Retinal pigment epithelial cell (primary cell): ENCODE data around the gene KIF3B.
"Not testable (repeated sequence)": the region's sequence is repeated elsewhere in the genome, so short reads cannot be mapped to it uniquely, and the experiment has no call there.

Experiments
- DNase-seq: peaks from one replicate; pipeline ENCODE4 v3.0.0-alpha.2; 2010; ENCODE audit warnings: low read depth
- H3K4me3 ChIP-seq: 2 replicates; pipeline ENCODE4 v1.5.1; 2011; ENCODE audit warnings: mild to moderate bottlenecking, low read length, control low read depth, moderate library complexity
- TF ChIP-seq, protein P1 (sequence below): conservative IDR thresholded peaks from 2 replicates; pipeline ENCODE4 v1.5.1; 2011; ENCODE audit warnings: low read depth, low read length, control low read depth, inconsistent platforms

KIF3B gene

DNA sequence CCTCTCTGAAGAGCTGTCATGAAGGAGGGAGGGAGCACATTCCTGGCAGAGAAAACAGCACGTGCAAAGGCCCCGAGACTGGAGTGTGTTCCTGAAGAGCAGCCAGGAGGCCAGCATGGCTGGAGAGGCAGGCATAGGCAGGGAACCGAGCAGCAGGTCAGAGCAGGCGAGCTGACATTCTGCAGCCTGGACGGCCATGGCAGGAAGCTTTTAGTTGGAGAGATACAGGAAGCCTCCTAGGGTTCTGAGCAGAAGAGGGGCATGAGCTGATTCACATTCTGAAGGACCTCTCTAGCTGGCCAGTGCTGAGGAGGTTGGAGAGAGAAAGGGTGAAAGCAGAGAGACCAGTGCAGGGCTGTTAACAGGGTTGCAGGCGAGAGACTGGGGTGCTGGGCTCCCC is 40.0 kb upstream of the KIF3B start:
- H3K4me3 ChIP-seq, result no peak overlapping the region
- TF ChIP-seq, protein P1, sequence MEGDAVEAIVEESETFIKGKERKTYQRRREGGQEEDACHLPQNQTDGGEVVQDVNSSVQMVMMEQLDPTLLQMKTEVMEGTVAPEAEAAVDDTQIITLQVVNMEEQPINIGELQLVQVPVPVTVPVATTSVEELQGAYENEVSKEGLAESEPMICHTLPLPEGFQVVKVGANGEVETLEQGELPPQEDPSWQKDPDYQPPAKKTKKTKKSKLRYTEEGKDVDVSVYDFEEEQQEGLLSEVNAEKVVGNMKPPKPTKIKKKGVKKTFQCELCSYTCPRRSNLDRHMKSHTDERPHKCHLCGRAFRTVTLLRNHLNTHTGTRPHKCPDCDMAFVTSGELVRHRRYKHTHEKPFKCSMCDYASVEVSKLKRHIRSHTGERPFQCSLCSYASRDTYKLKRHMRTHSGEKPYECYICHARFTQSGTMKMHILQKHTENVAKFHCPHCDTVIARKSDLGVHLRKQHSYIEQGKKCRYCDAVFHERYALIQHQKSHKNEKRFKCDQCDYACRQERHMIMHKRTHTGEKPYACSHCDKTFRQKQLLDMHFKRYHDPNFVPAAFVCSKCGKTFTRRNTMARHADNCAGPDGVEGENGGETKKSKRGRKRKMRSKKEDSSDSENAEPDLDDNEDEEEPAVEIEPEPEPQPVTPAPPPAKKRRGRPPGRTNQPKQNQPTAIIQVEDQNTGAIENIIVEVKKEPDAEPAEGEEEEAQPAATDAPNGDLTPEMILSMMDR, result no peak
- DNase-seq, result no peak

DNA sequence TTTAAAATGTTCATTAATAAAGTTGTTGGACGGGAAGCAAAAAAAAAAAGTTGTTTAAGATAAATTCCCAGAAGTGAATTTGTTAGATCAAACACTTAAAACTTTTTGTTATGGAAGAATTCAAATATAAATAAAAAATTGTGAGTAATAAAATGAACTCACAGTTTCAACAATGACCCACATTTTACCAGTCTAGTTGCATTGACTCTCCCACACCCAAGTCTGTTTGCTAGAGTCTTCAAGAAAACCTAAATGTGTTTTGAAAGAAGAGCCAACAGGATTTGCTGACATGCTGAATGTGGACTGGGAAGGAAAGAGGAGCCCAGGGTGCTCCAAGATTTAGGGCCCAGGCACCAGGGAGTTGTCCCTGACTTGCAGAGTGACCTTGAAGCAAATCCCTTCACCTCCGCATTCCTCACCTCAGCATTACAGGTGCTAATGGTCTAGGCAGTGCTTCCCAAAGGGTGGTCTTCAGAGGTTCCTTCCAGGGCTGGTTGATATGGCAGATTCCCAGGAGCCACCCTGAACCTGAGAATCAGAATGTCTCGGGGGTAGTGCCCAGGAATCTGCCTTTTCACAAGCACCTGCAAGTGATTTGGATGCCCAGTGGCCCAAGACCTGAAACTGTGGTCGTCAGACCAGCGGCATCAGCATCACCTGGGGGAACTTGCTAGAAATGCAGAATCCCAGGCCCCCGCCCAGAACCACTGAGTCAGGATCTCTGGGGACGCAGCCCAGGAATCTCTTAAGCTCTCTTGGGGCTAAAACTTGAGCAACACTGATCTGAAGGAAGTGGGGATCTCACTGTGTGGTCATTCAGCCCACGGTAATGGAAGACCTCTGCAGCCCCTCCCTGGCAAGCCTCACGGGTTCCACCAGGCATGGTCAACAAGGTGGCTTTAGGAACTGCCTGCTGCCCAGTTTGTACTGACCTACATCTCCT is 38.7 kb upstream of the KIF3B start:
- TF ChIP-seq, protein P1, result no peak
- H3K4me3 ChIP-seq, result no peak overlapping the region
- DNase-seq, result no peak

DNA sequence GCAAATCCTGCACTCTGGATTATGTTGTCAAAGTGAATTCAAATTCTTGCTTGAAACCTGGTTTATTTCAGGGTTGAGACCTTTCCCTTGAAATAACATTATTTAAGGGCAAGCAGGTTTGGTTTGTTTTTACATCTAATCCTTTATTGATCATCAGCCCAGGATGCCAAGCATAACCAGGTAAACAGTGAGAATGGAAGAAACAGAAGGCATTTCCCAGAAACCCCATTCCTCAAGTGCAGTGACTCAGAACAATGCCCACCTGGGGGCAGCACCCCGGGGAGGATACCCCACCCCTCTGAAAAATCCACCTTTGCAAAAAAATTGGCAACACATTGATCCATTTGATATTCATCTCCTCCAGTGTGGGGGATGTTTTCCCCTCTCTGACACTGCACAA is 37.2 kb upstream of the KIF3B start:
- H3K4me3 ChIP-seq, result no peak overlapping the region
- no peak for DNase-seq
- TF ChIP-seq, protein P1, result peak; percentile 26

DNA sequence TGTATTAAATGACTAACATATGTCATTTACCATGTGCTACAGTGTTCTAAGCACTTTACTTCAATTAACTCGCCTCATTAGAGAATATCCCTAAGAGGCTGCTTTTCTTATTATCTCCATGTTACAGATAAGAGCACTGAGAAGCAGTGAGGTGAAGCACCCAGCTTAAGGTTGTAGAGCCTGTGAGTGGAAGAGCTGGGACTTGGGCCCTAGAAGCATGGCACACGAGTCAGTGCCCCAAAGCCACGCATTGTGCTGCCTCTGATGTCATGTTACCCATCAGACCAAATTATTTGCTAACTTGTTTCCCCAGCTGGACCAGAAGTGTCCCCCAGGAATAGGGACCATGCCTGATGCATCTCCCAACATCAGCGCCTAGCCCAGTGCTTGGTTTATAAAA is 35.6 kb upstream of the KIF3B start:
- TF ChIP-seq, protein P1, result no peak
- no peak for DNase-seq
- H3K4me3 ChIP-seq, result no peak overlapping the region

DNA sequence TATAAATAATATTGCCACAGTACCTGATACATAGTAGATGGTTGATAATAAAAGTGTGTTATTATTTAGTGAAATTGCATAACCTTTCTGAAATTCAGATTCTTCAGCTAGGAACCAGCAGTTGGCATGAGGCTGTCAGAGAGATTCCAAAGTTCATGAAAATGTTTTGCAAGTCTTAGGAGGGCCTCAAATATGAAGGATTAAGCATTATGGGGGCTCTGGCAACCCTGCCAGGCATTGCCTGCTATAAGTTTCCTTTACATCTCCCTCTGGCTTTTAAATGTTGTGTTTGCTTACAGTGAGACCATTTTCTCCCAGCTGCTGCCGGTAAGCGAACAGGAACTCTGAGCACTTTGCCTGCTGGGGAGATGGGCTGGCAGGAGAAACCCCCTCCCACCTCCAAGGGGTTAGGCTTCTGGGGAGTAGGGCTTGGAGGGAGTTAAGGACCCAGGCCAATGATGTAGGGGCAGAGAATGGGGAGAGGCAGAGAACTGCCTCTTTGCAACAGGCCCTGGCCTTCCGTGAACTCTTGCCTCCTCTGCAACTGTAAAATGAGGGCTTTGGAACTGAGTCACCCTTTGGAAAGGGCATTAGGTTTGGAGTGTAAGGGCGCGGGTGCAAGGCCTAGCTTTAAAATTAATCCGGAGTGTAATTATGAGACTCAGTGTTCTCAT is 33.2 kb upstream of the KIF3B start:
- TF ChIP-seq, protein P1, result no peak
- no peak for DNase-seq
- H3K4me3 ChIP-seq, result no peak overlapping the region

DNA sequence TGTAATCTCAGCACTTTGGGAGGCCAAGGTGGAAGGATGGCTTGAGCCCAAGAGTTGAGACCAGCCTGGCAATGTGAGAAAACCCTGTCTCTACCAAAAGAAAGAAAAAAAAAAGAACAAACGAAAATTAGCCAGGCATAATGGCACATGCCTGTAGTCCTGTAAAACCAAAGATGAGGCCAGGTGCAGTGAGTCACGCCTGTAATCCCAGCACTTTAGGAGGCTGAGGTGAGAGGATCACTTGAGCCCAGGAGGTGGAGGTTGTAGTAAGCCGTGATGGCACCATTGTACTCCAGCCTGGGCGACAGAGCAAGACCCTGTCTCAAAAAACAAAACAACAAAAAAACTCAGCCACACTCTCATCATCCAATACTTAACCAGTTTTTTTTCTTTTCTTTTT is 32.5 kb upstream of the KIF3B start:
- DNase-seq, result no peak
- H3K4me3 ChIP-seq, result no peak overlapping the region
- TF ChIP-seq, protein P1, result no peak

DNA sequence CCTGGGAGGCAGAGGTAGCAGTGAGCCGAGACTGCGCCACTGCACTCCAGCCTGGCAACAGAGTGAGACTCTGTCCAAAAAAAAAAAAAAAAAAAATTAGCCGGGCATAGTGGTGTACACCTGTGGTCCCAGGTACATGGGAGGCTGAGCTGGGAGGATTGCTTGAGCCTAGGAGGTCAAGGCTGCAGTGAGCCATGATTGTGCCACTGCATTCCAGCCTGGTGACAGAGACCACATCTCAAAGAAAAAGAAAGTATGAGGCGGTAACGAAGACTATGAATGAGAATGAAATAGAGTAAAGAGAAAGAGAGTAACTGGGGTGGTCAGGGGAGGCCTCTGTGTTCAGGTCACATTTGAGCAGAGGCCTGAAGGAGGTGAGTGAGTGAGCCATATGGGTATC is 31.2 kb upstream of the KIF3B start:
- DNase-seq, H3K4me3 ChIP-seq: not testable (repeated sequence)
